GM18508 (cell line): Measurements from ENCODE around the gene IFNK.

Experiments used
- ATAC-seq: cut with Tn5 transposase; IDR thresholded peaks from one replicate; pipeline ENCODE4 v1.9.1; 2021; ENCODE audit warnings: moderate number of reproducible peaks; ENCODE audit not compliant: insufficient read depth, unreplicated experiment

IFNK gene

DNA sequence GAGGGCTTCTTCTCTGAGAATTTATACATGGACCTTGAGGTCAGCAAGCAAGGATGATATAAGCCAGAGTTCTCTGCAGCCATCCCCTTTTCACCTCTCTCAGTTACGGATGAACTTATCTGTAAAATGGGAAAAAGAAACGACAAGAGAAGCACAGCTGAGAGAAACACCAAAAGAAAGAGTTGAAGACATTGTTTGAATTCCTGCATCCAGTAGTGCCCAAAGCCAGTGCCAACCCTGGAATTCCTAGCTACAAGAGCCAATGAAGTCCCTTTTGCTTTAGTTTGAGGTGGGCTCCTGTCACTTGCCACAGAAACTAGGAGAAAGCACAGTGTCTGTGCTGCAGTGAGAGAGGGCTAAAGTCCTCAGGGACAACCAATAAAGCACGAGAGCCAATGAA lies 12.1 kb downstream of the IFNK start:
- no peak for ATAC-seq

DNA sequence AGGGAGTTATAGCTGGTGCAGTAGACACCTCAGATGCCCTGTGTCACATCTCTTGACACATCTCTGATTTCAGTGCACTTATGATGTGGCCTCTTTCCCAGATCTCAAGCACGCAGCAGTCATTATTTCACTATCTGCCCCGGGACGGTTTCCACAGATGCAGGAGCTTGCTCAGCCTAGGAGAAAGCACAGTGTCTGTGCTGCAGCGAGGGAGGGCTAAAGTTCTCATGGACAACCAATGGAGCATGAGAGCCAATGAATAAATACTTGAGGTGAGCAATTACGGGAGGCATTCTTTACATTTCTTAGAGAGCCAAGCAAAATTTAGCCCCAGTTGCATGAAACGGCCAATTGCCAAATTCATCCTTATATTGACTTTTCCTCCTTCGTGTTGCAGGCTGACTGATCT lies 12.9 kb downstream of the IFNK start:
- no peak for ATAC-seq

DNA sequence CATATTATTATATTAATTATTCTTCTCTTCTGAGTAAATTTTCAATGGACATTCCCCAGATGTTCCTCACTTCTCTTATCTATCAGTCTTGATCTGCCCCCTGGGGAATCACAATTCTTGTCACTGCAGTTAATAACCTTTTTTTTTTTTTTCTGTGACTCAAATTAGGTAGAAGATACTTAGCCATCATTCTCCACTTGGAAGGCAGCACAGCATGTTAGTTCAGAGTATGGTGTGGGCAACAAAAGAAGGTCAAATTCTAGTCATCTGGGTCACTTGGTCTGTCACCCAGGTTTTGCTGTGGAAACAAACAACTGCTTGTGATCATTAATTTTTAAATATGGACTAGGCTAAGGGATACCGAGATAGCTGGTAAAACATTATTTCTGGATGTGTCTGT lies 13.7 kb downstream of the IFNK start:
- no peak for ATAC-seq

DNA sequence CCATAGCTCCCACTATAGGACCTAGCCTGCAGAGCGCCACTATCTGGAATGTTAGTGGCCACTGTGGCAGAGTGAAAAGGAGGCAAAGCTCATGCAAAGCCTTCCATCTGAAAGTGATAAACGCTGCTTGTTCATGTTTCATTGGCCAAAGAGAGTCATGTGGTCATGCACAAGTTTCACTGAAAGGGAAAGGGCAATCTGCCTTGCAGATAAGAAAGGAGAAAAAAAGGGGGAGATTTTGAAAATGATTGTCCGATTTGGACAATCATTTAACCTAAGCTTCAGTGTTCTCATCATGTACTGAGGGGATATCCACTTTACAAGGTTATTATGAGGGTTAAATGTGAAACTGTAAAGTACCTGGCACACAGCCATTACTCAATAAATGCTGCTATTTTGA lies 14.6 kb downstream of the IFNK start:
- peak; percentile 54 for ATAC-seq

DNA sequence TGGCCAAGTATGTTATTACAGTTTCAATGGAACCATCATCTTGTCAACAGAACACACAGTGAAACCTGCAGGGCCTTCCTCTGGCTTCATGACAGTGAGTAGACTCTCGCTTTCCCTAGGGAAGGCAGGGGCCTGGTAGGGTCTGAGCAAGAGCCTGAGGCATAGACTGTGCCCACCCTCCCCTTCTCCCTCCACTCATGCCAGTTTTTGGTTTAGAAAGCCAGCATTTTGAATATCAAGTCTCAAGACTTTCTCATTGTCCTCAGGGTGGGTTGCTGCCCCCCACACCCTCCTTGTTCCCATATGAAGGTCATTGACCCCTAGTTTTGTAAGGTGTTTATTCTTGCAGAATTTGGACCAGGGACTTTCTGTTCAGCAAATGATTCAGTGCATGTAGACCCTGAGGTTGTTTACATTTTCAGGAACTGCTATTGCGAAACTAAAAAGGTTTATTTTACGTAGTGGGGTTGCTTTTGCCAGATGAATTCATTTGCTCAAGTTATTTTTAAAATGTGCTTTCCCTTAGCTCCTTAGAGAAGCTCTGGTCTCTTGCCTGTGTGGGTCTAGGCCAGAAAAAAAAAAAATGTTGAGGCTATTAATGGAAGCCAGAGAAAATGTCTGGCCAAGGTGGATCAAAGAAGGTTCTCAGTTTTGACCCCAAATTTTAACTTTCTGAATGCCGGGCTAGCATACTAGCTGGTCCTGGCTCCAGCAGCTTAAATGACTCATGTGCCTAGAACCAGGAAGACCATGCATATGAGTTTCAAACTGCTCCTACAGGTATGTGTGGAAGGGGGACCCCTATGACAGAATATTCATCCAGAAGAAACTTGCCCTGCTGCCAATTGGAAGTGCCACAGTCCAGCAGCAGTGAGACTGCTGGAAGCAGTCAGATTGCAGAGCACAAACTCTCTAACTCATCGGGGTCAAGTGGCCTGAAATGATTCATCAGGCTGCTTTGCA lies 15.7 kb downstream of the IFNK start:
- no peak for ATAC-seq

DNA sequence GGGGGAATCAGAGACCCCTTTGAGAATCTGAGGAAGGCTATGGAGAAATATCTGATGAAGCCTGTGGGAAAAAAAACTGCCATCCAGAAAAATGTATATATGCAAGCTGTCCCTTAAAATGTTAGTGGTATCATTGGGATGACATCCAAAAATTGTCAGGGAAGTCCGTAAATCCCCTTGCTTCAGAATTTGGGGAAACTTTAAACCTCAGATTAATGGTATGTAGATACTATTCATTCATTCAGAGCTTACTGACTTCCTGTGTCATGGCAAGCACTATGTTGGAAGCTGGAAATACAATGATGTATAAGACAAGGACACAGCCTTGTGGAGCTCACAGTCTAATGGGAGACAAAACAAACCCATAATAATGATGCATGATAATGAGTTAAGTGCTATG lies 16.4 kb downstream of the IFNK start:
- no peak for ATAC-seq

DNA sequence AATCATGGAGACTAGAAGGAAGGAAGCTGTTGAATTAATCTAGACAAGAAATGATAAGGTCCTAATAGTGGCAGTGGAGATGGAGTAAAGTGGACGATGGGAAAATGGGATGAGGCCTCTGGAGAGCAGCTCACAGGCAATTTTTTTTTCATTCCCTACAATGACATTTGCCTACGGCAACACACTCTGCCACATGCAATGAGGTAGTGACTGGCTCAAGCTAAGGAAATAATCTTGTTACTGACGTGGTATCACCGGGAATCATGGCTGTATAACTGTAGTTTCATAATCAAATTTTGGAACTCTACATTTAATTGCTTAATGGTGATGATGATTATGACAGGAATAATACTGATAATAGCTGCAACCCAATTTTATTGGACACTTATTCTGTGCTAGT lies 17.6 kb downstream of the IFNK start:
- no peak for ATAC-seq

DNA sequence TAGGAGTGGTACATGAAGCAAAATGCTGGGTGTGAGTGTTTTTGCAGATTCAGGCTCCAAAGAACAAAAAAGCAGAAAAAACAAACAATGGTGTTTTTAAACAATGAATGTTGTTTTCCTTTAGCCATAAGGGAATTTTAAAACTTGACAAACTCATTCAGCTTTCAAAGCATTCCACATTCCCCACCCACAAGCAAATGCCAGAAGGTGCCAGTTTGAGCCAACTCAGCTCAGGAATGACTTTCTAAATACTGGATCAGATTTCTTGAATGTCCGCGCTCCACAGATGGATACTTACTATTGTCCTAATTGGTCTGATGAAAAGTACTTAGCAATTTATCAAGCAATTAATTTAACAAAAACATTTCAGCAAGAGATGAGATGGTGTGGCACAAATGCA lies 18.4 kb downstream of the IFNK start:
- no peak for ATAC-seq

DNA sequence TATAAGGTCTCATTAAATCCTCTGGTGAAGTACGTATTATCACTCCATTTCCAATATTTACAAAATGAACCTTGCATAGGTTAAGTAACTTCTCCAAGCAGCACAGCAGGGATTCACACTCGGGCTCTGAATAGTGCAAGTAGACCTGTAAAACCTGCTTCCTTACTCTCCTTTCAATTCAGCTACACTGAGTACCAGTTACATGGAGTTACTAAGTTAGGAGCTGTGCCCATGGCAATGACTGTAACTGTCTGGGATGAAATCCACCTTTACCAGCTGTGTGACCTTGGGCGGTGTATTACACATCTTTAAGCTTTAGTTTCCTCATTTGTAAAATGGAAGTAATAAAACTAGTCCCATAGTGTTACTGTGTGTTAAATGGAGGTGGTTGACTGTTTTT lies 21.4 kb downstream of the IFNK start:
- ATAC-seq, result no peak

DNA sequence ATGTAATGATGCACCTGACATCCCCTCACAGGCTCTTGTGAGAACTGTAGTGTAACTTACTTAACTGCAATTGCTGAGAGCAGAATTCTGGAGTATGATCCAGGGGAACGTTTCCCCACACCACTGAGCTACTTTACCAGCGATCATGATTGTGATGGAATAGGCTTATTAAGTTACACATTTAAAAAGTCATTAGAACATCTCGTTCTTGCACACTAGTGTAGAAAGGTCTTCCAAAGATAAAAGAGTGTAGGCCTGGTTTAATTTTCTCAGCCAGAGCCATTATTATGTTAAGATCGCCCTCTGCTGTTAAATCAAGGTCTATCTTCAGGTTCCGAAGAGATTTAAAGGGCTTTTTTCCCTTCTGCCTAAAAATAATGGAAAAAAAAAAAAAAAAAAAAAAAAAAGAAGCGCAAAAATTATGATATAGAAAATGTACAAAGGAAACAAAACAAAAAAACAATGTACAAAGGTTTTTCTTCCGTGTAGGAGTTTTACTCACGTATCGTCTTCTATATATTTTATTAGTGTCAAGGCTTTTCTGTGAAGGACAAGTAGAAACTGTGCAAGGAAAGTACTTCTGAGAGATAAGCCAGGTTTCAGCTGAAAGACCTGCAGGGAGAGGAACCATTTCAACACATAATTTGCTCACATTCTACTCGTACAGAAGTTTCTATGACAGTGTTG lies 24.1 kb downstream of the IFNK start:
- no peak for ATAC-seq

DNA sequence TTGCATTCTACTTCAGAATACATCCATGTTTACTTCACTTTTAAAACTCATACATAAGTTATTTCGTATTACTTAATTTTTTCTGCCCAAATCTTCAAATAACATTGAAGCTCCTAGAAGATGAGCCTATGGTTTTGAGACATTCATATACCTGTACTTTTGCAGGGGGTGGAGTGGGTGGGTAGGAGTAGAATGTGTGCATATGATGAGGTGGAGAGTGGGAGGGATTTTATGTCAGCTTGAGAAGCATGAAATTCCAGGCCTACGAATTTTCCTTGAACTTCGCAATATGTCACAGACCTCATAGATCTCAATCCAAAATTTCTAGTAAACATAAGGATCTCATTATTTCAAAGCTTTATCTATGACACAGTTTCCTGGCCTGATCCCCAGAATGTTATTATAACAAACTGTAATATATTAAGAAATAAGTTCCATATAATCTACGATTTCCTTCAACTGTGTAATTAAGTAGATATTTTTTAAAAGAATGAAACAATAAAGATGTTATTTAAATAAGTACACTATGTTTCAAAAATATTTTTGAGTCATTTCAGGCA lies 25.2 kb downstream of the IFNK start:
- no peak for ATAC-seq

DNA sequence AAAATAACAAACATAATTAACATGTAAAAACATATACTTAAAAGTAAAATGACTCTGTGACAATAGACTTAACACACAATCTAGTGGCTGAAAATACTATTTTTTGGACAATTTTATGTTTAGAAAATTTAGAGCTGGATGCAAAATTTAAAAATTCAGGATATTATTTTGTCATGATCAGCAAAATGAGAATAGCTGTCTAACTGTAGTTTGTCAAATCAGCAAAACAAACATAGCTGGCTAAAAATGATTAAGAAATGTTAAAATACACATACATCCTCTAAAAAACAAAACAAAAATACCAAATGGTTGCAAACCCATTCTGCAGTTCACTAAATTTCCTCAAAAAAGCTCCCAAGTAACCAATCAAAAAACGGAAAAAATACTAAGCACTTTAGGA lies 30.6 kb downstream of the IFNK start:
- no peak for ATAC-seq

DNA sequence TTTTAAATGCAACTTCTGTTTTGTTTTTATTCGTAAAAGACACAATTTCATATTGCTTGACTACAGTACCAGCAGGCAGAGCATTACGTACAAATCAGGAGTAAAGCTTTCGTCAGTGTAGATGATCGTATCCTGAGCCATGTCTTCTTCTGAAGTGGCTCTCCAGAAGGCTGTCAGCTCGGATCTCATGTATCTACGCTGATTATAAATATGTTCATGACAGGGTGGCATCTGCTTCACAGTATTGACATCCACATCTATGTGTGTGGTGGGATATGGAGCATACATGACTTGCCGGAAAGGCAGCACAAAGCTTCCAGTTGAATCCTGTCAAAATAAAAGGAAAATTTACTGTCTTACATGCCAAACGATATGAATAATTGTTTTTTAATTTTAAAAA lies 32.4 kb downstream of the IFNK start:
- ATAC-seq, result no peak

DNA sequence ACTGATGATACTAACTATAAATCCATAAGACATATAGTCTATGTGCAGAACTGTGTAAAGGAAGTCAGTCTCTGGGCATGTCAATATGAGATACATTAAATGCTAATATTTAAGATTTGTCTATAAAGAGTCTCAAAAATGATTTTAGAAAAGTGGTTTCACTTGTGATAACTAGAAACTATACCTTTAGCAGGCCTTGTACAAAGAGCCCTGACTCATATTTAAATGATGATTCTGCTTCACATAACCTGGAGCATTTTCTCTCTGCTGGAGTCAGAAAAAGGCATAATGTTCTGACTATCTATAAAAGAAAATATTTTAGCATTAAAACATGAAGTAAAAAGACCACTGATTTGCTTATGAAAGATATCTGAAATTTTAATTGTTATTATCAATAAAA lies 34.2 kb downstream of the IFNK start:
- no peak for ATAC-seq

DNA sequence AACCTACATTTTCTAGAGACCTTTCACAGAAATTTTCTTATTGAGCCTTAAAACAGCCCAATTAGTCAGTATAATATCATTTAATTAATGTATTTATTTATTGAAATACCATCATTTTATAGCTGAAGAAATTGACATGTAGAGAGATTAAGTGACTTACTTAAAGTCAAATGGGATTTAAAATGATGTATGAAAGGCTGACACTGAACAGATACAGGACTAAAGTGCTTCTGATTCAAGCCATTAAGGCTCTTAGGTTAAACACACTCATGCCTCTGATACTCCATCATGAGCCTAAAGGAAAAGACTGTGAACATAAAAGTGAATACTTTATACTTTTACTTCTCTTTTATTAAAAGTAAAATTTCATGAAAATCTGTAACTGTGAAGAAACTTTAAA lies 36.4 kb downstream of the IFNK start:
- ATAC-seq, result no peak

DNA sequence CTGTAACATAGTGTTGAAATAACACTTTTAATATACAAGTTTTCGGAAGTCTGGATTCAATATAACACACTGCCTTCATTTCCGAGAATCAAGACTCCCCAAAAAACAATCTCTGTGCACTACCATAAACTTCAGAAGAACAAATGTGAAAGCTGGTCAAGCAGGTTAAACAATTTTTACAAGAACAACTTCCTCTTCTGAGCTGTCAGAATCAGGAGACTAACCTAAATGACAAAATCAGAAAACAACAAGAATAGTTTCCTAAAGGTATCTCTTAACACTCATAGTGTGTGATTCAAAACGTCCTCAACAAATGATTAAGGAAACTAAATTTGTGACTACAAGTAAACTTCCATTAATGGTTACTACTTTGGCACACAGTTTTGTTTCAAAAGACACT lies 37.6 kb downstream of the IFNK start:
- peak; percentile 47 for ATAC-seq

DNA sequence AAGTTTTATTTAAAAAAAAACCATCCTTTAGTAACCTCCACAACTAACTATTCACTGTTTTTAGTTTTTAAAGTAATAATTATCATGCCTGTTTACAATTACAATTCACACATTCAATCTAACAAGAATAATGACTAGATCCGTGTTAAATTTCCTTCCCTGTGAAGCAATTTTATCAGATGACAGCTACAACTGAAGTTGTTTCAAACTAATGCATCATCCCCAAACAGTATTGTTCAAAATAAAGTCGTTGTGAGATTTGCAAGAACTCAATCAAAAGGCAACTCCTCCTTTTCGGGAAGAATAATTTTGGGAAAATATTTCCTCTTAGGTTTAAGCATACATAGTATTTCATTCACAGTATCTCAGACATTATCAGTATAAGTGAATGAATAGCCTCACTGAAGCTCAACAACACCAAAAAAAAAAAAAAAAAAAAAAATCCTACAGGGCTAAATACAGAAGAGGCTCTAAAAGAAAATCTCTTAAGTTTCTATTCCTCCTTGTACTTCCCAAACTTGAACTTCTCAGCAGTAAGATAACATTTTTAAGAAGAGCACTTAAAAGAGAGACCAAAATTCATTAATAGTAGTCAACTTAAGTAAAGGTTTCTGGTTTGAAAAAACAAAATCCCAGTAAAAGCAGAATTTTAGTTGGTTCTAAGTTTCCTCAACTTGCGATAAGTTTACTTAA lies 39.8 kb downstream of the IFNK start:
- ATAC-seq, result no peak

DNA sequence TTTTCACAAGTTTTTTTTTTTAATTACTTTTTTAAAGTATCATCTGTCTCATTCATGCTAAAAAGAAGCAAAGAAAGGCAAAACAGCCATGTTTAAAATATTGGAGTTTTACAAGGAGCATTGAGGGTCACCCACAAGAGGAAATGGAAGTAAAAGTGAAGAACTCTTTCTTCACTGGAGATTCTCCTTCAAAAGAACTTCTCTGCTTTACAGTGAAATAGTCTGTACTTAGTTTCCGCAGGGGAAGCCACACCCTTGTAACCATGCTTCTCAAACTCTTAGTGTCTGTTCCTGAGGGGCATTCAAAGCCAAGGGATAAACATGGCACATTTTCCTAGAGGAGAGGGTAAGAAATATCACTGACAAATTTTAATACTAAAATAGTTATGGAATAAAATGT lies 40.6 kb downstream of the IFNK start:
- ATAC-seq, result no peak

DNA sequence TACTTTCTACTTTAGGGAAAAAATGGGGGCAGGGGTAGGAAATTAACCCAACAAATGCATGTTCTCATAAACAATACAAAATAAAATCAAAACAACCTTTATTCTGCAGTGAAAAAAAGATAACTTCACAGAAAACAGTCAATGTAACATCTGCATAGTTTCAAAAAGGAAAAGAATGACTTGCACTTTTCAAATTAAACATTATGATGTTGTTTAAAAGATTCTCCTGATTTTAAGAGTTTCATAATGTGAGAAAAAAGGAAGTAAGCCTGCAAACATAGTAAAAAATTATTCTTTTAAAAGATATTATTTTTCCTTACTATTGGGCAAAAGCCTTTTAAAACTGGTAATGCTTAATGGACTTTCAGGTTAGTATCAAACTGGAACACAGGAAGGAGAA lies 41.6 kb downstream of the IFNK start:
- ATAC-seq, result no peak

DNA sequence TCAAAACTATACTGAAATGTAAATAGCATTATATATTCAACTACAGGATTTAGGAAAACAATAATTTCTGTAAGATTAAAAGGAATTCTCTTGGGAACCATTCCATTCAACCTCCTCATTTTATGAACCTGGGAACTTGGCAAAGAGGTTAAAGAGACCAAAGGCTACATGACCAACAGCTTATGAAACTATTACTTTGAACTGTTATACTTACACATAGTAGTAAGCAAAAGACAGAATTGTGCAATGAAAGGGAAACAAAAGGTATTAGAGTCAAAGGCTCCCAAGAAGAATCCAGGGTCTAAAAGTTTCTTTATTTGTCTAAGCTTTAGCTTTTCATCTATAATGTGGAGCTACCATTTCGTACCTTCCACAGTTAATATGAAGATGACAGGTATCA lies 42.0 kb downstream of the IFNK start:
- no peak for ATAC-seq

DNA sequence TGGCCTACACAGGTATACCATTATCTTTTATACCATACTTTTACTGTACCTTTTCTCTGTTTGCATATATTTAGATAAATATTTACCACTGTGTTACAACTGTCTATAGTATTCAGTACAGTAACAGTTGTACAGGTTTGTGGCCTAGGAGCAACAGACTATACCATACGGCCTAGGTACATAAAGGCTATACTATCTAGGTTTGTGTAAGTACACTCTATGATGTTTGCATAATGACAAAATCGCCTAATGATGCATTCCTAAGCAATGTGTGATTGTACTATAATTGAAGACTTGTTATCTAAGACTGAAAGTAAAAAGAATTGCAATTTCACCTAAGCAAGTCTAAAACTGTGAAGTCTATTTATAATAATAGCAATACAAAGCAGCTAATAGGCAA lies 45.3 kb downstream of the IFNK start:
- no peak for ATAC-seq
